ENCODE results near the gene PTPN21.
A peak's percentile ranks its signal among the peaks of the same experiment; 100 is the strongest.

Gene PTPN21

DNA sequence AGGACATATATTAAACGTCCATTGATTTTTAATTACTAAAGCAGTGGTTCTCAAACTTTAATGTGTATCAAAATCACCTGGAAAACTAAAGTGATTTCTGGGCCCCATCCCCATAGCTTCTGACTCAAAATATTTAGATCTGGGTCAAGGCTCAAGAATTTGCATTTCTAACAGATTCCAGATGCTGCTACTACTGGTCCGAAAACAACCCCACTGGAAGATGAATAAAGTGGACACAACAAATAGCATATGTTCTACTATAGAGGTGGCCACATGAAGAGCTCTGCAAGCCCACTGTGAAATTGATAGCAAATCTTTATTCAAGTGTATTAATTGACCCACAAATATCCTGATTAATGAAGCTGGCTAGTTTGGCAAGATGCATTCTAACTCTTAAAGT, 99.9 kb downstream of the PTPN21 start:
- DNase-seq = no peak

DNA sequence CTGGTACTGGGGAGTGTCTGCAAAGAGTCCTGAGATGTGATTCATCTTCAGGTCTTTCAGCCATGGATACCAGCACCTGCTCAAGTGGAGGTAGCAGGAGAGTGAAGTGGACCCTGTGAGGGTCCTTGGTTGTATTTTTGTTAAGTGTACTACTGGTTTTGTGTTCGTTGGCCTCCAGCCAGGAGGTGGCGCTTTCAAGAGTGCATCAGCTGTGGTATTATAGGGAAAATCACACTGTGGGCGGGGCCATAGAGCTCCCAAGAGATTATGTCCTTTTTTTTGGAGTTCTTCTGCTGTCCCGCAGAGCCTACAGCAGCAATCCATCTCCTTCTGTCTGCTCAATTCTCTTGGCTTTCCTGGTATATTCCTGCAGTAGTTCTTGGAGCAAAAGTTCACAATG, 102.6 kb downstream of the PTPN21 start:
- no peak for DNase-seq

DNA sequence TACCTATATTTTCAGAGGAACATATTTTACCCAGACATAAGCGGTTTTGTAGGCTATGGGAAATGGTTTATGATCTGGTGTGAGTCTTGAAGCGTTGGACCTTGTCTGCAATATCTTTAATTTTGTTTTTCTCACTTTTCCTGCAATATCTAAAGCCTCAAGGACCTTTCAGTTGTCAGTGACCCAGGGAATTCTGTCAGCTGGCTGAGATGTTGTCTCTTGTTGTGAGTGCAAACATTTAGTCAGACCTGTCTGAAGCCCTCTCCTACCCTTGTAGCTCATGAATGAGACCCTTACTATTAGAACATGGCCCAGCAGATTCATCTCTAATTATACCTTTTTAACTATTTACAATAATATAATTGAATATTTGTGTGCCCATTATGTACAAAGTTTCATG, 115.7 kb downstream of the PTPN21 start:
- no peak for DNase-seq

DNA sequence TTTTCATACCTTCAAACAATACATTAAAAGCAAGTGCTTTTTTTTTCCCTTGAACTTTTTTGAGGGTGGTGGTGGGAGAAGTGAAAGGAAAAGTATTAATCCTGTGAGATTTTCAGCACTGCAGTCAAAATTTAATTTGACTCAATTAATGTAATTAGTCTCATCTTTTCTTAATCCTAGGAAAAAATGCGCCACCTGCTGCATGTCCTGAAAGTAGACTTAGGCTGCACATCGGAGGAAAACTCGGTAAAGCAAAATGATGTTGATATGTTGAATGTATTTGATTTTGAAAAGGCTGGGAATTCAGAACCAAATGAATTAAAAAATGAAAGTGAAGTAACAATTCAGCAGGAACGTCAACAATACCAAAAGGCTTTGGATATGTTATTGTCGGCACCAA, 117.1 kb downstream of the PTPN21 start:
- peak; percentile 78 for DNase-seq

DNA sequence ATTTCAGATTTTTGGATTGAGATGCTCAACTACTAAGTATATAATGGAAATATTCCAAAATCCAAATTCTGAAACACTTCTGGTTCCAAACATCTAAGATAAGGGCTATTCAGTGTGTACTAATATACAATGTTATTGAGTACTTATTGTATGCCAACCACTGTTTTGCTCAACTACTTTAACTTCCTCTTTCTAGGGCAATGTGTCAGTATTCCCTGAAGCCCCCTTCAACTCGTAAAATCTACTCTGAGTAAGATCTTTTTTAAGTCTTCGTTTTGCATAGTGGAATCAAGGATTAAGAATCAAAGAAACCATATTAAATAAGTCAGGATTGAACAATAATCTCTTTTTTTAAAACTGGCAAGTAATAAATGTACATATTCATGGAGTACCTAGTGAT, 123.8 kb downstream of the PTPN21 start:
- no peak for DNase-seq

DNA sequence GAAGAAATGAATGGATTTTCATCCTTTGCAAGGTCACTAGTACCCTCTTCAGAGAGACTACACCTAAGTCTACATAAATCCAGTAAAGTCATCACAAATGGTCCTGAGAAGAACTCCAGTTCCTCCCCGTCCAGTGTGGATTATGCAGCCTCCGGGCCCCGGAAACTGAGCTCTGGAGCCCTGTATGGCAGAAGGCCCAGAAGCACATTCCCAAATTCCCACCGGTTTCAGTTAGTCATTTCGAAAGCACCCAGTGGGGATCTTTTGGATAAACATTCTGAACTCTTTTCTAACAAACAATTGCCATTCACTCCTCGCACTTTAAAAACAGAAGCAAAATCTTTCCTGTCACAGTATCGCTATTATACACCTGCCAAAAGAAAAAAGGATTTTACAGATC, 128.5 kb downstream of the PTPN21 start:
- no peak for DNase-seq

DNA sequence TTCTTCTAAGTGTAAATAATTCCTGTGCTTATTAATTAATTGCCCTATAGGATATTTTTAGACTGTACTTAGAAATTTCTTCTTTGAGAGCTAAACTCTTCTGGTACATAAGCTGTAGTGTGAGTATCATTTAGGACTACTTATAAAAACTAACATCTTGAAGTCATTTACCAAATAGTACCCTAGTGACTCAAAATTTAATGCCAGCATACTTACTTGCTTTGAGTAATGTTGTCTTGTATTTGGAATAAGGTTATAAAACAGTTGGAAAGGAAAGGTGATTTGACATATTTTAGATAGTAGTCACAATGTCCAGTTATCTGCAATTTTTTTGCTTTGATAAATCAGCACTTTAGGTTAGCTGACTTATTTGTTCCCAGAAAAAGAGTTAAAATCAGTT, 130.2 kb downstream of the PTPN21 start:
- DNase-seq = no peak

DNA sequence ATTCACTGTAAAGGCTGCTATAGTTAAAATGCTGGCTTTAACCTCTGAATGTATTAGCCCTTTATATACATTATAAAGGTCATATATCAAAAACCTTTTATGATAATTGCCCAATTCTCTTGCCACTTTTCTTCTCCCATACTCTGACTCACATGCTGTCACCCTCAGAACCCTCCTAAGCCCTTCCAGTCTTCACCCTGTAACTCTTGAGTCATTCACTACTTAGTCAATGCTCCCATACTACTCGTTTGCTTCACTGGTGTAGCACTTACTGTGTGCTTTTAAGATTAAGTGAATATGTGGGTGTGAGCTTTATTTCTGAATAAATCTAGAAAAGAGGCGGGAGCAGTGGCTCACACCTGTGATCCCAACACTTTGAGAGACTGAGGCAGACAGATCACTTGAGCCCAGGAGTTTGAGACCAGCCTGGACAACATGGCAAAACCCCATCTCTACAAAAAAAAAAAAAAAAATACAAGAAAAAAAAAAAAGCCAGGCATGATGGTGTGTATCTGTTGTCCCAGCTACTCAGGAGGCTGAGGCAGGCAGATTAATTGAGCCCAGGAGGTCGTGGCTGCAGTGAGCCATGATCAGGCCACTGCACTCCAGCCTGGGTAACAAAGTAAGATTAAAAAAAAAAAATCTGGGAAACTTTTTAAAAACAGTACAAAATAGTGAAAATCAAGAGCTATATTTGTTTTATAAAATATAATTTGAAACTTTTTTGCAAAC, 131.7 kb downstream of the PTPN21 start:
- no peak for DNase-seq

DNA sequence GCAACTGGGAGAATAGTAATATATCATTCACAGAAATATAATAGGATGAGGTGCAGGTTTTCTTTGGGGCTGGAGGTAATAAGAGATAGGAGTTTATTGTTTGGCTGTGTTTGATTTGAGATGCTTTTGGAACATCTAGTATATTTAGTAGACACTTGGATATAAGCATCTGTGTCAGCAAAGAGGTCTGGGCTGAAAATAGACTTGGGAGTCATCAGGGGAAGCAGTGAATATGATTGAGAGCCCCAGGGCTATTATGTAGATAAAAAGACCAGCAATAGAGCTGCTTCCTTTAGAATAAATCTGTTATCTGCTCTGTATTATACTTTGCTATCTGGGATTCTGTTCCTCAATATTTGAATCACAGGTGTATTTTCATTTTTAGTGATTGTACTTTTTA, 132.8 kb downstream of the PTPN21 start:
- no peak for DNase-seq

DNA sequence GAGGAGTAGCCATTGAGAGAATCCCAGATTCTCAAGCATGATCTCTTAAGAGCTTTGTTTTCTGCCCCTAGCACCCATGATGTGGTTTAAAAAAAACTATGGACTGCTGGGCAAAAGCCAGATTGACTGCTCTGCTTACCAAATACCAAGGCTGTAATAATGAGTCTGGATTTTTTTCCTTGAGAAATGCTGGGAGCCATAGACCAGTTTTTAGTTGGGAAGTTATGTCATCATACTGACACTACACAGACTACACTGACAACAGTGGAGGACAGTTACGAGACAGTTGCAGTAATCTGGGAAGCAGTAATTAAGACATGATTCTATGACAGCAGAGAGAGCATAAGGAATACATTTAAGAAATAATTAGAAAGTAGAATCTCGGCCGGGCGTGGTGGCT, 133.5 kb downstream of the PTPN21 start:
- no peak for DNase-seq

DNA sequence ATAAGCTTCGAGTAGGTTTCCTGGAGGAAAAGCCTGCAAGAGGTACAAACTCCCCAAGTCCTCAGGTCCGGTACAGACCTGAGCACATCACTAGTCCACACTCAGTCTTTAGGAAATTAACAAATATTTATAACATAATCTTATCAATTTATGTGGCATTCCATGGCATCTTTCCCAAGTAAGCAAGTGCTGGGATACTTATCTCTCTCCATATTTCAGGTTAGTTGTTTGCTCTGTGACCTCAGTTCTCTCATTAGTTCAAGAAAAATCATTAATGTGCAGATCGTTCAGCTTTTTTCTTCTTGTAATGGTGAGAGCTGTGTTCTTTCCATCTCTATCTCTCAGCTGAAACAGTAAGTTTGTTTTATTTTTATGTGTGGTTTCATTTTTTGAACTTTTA, 134.6 kb downstream of the PTPN21 start:
- DNase-seq = no peak

DNA sequence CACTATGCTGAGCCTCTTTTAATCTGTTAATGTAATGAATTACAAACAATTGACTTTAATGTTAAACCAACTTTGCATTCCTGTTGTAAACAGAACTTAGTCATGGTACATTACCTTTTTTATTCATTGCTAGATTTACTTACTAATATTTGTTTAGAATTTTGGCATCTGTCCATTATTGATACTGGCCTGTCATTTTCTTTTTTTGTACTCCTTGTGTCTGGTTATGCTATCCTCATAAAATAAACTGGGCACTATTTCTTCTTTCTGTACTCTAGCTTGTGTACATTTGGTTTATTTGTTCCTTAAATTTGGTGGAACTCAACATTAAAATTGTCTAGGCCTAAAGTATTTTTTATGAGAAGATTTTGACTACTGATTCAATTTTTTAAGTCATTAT, 137.2 kb downstream of the PTPN21 start:
- DNase-seq = no peak

Data from NCI-H82 (cell line).